GM12878 (cell line): ENCODE results near the gene DIP2C. TPM values are rescaled to one million over a fixed set of nuclear protein-coding genes. Genes with fewer than 3 reads are reported as not detected.
"Not testable (repeated sequence)": the region's sequence is repeated elsewhere in the genome, so short reads cannot be mapped to it uniquely, and the experiment has no call there.

Experiments used
- ATAC-seq: fragments of 200-7000 bp; cut with Tn5 transposase; 3 replicates; pipeline ENCODE4 v1.9.1; 2020; ENCODE audit warnings: mild to moderate bottlenecking, moderate library complexity
- BruUV-seq: library from RNA; stranded (reverse); fragments of 400-500 nt; replicated peaks from 2 replicates; lab custom pipeline; 2021; lab: Mats Ljungman, UMichigan
- CTCF ChIA-PET: fragments of 300-600 bp; sonication (Branson Sonifier 250); formaldehyde crosslinking; extraction: SDS; loops from one replicate; lab custom pipeline; 2021; ENCODE audit warnings: inconsistent platforms; lab: Yijun Ruan, JAX
- POLR2A ChIA-PET: fragments of 350-600 bp; formaldehyde crosslinking; extraction: SDS; loops from one replicate; lab custom pipeline; 2021; ENCODE audit warnings: inconsistent platforms; lab: Charles Lee
- RAD21 ChIA-PET: fragments of 300-600 bp; sonication (Branson Sonifier 250); formaldehyde crosslinking; loops from one replicate; lab custom pipeline; 2023; ENCODE audit warnings: antibody characterized with exemption; ENCODE audit not compliant: unreplicated experiment; lab: Charles Lee
- SMC1A ChIA-PET: fragments of 300-600 bp; sonication (Branson Sonifier 250); formaldehyde crosslinking; loops from one replicate; lab custom pipeline; 2023; ENCODE audit not compliant: unreplicated experiment, uncharacterized antibody; lab: Charles Lee
- DNase-seq: peaks from one replicate; pipeline ENCODE4 v3.0.0-alpha.2; 2011; ENCODE audit warnings: low read depth, low spot score
- FAIRE-seq: peaks from 3 replicates; lab custom pipeline; 2011; peaks lifted over from hg19 to GRCh38; lab: Jason Lieb, UNC
- H2AFZ ChIP-seq: 2 replicates; pipeline ENCODE4 v1.6.0; 2011; ENCODE audit warnings: low read depth, low read length, control low read depth; ENCODE audit not compliant: control insufficient read depth
- H3K27ac ChIP-seq: 2 replicates; pipeline ENCODE4 v1.5.1; 2011; ENCODE audit warnings: control low read depth; ENCODE audit not compliant: control insufficient read depth, insufficient read depth
- H3K27me3 ChIP-seq, 2 experiments: replicated peaks in 1 of 2; 2 replicates each; pipeline versions ENCODE4 v1.6.0 to v1.6.1; 2011; ENCODE audit warnings: low read length in 1 of 2; ENCODE audit not compliant: control insufficient read depth in 2 of 2, insufficient read depth in 2 of 2
- H3K36me3 ChIP-seq, 2 experiments: 2 replicates each; pipeline ENCODE4 v1.5.1; 2011; ENCODE audit warnings: low read length in 1 of 2; ENCODE audit not compliant: control insufficient read depth in 2 of 2, insufficient read depth in 2 of 2
- H3K4me1 ChIP-seq: 2 replicates; pipeline ENCODE4 v1.6.1; 2011; ENCODE audit warnings: mild to moderate bottlenecking, low read length, moderate library complexity, mixed read lengths; ENCODE audit not compliant: control insufficient read depth, insufficient read depth
- H3K4me2 ChIP-seq: 2 replicates; pipeline ENCODE4 v1.6.0; 2011; ENCODE audit warnings: control low read depth; ENCODE audit not compliant: control insufficient read depth, insufficient read depth
- H3K4me3 ChIP-seq: fragments of 200-600 bp; sonication (generic); 2 replicates; pipeline ENCODE4 v1.5.1; 2016
- H3K79me2 ChIP-seq: 2 replicates; pipeline ENCODE4 v1.6.0; 2011; ENCODE audit warnings: low read length; ENCODE audit not compliant: control insufficient read depth, insufficient read depth
- H3K9ac ChIP-seq: 2 replicates; pipeline ENCODE4 v1.8.0; 2011; ENCODE audit warnings: low read length, control low read depth, mixed read lengths; ENCODE audit not compliant: control insufficient read depth, insufficient read depth
- H3K9me3 ChIP-seq: replicated peaks from 3 replicates; pipeline ENCODE4 v1.5.1; 2011; ENCODE audit warnings: mild to moderate bottlenecking, low read length; ENCODE audit not compliant: control insufficient read depth, insufficient read depth
- H4K20me1 ChIP-seq: 2 replicates; pipeline ENCODE4 v1.6.0; 2011; ENCODE audit not compliant: control insufficient read depth, insufficient read depth
- BACH1 ChIP-seq: fragments of 450-650 bp; IDR thresholded peaks from 2 replicates; pipeline ENCODE4 v1.6.1; 2017; ENCODE audit warnings: mild to moderate bottlenecking, borderline replicate concordance
- CBFB ChIP-seq: IDR thresholded peaks from 2 replicates; pipeline ENCODE4 v1.6.1; 2016; ENCODE audit warnings: antibody characterized with exemption, low read depth
- CHD1 ChIP-seq: IDR thresholded peaks from 2 replicates; pipeline ENCODE4 v1.6.1; 2012; ENCODE audit warnings: low read depth, low read length, improper control_type of control experiment
- HDAC6 ChIP-seq: fragments of 200-600 bp; sonication (generic); IDR thresholded peaks from one replicate; pipeline ENCODE4 v1.8.0; 2017; ENCODE audit warnings: antibody characterized with exemption; ENCODE audit not compliant: unreplicated experiment
- KAT2A ChIP-seq: conservative IDR thresholded peaks from 2 replicates; pipeline ENCODE4 v1.6.1; 2011; ENCODE audit warnings: low read depth, low read length; ENCODE audit not compliant: control insufficient read depth
- MEF2A ChIP-seq: IDR thresholded peaks from 2 replicates; pipeline ENCODE4 v1.6.1; 2011; ENCODE audit warnings: low read depth, mild to moderate bottlenecking, low read length, moderate library complexity; ENCODE audit not compliant: insufficient read depth
- NR2C2 ChIP-seq: IDR thresholded peaks from 2 replicates; pipeline ENCODE4 v1.6.1; 2011; ENCODE audit warnings: borderline replicate concordance, low read depth; ENCODE audit not compliant: control insufficient read depth, insufficient read length
- PML ChIP-seq: IDR thresholded peaks from 2 replicates; pipeline ENCODE4 v1.6.1; 2012; ENCODE audit warnings: low read length, inconsistent platforms
- SIN3A ChIP-seq: IDR thresholded peaks from 2 replicates; pipeline ENCODE4 v1.6.1; 2012; ENCODE audit warnings: low read depth, low read length, improper control_type of control experiment
- TBL1XR1 ChIP-seq: IDR thresholded peaks from 2 replicates; pipeline ENCODE4 v1.6.1; 2012; ENCODE audit warnings: low read depth, low read length, improper control_type of control experiment
- TCF7 ChIP-seq: IDR thresholded peaks from 2 replicates; pipeline ENCODE4 v1.6.1; 2014; ENCODE audit warnings: antibody characterized with exemption, borderline replicate concordance
- USF1 ChIP-seq: IDR thresholded peaks from 2 replicates; pipeline ENCODE4 v1.6.1; 2011; ENCODE audit warnings: borderline replicate concordance, low read depth, mild to moderate bottlenecking, moderate library complexity, mixed read lengths, low read length; ENCODE audit not compliant: insufficient read depth; ENCODE audit errors: extremely low read length
- WGBS: methylation state at CpG from one replicate; pipeline ENCODE4 v1.1.6; 2016; ENCODE audit warnings: low lambda C conversion rate; ENCODE audit not compliant: insufficient replicate concordance, insufficient coverage; ENCODE audit errors: missing lambda C conversion rate; 5-methylcytosine and 5-hydroxymethylcytosine counted together
- in situ Hi-C: fragments of 300-500 bp; cut with MboI; formaldehyde crosslinking; loops from 9 replicates; pipeline ENCODE4 v1.14.3; 2018; ENCODE audit warnings: mixed read lengths
- intact Hi-C: fragments of 100-400 bp; cut with micrococcal nuclease; formaldehyde crosslinking; loops from one replicate; pipeline ENCODE4 v1.14.2; 2022; ENCODE audit not compliant: unreplicated experiment
- polyA plus RNA-seq, 11 experiments: library from polyadenylated mRNA; depleted of rRNA in 4 of 11; unstranded in 6 of 11; stranded (reverse) in 5 of 11; fragments of >200 nt; fragmentation: Nextera tagmentation in 4 of 11; fragmentation: Illumina TruSeq in 1 of 11; extraction: Ambion mirVana in 4 of 11; extraction: Trizol in 1 of 11; gene quantifications; 1 replicate in 1 of 11; 2 replicates in 10 of 11; pipeline versions ENCODE4 v1.2.1 to v1.2.3, GENCODE V29; 2011 to 2016; ENCODE audit warnings: inconsistent platforms in 2 of 11, missing spikeins in 2 of 11, low read depth in 1 of 11
- total RNA-seq, 4 experiments: library from RNA; depleted of rRNA in 3 of 4; stranded (reverse); fragments of >200 nt in 3 of 4; fragmentation: Illumina TruSeq in 1 of 4; extraction: Trizol in 1 of 4; gene quantifications; 2 replicates each; pipeline versions ENCODE4 v1.2.1 to v1.2.3, GENCODE V29; 2013 to 2021

Gene DIP2C
- total and polyA plus RNA-seq, 10 of the 15 experiments (the other 5 are each of a cell fraction or from before 2014, with no cell fraction given): 0.01 to 0.10 (median 0.06) TPM

- H4K20me1 ChIP-seq, H3K4me1 ChIP-seq, RAD21 ChIA-PET, FAIRE-seq, intact Hi-C loops, SMC1A ChIA-PET, H3K4me3 ChIP-seq, H3K4me2 ChIP-seq, H3K9me3 ChIP-seq, H3K27ac ChIP-seq, CTCF ChIA-PET, H3K79me2 ChIP-seq, POLR2A ChIA-PET, DNase-seq, H3K36me3 ChIP-seq, H2AFZ ChIP-seq, H3K27me3 ChIP-seq, H3K9ac ChIP-seq, in situ Hi-C loops, ATAC-seq, BruUV-seq: not testable (repeated sequence)
- WGBS: 18% methylated on average over 9 of the region's 11 CpGs
Measured at GRCh38 chr10:264160-265073, 425.1 kb downstream of the DIP2C start.

GRCh38 chr10:260819-261429 is 428.5 kb downstream of the DIP2C start:
- Histone ChIP-seq H2AFZ (peak overlapping the region; percentile 75), H3K4me1 (peaks cover 3% of the 10 kb centered on the region; the same call in 1 of the 2 replicates), H4K20me1 (no peaks in the 10 kb centered on the region), H3K9ac (no peak overlapping the region), H3K4me2 (peak overlapping the region; percentile 45), H3K9me3 (no peaks in the 10 kb centered on the region; the same call in 2 of the 3 replicates), H3K79me2 (no peaks in the 10 kb centered on the region), H3K27me3 (no peaks in the 10 kb centered on the region), H3K27ac (no peak overlapping the region), H3K4me3 (no peak overlapping the region), H3K36me3 (no peaks in the 10 kb centered on the region; a peak in 1 of 4 replicates)
- intact Hi-C loops (no loop called here), in situ Hi-C loops (no loop called here)
- TF ChIP-seq HDAC6 (no peak), NR2C2 (no peak), KAT2A (no peak), SIN3A (no peak), BACH1 (no peak), TCF7 (no peak), MEF2A (no peak), PML (no peak), TBL1XR1 (no peak), CBFB (no peak), CHD1 (no peak), USF1 (no peak)
- WGBS: 26% methylated on average over 15 of the region's 15 CpGs
- no TSS peak for BruUV-seq
- ChIA-PET POLR2A (no interaction called here), RAD21 (no interaction called here), SMC1A (no interaction called here), CTCF (no interaction called here)
- no peak for DNase-seq
- no peak for FAIRE-seq
- no peak for ATAC-seq
